Fibroblast of villous mesenchyme (primary cell): ENCODE results near the gene FREM1. TPM values are rescaled to one million over a fixed set of nuclear protein-coding genes. Genes with fewer than 3 reads are reported as not detected.

Experiments used
- DNase-seq: peaks from one replicate; pipeline ENCODE4 v3.0.0-alpha.2; 2010; ENCODE audit warnings: low read depth
- H3K4me3 ChIP-seq: 2 replicates; pipeline ENCODE4 v1.5.1; 2011; ENCODE audit warnings: low read depth, mild to moderate bottlenecking, low read length
- total RNA-seq: library from RNA; depleted of rRNA; stranded (reverse); fragments of >200 nt; gene quantifications from 2 replicates; pipeline ENCODE4 v1.2.3, GENCODE V29; 2012
- TF ChIP-seq, protein P1 (sequence below): IDR thresholded peaks from 2 replicates; pipeline ENCODE4 v1.5.1; 2012; ENCODE audit warnings: low read depth, mild to moderate bottlenecking, low read length; ENCODE audit not compliant: insufficient read depth

FREM1 gene
- total RNA-seq, 1 donor, result 0.86 TPM

DNA sequence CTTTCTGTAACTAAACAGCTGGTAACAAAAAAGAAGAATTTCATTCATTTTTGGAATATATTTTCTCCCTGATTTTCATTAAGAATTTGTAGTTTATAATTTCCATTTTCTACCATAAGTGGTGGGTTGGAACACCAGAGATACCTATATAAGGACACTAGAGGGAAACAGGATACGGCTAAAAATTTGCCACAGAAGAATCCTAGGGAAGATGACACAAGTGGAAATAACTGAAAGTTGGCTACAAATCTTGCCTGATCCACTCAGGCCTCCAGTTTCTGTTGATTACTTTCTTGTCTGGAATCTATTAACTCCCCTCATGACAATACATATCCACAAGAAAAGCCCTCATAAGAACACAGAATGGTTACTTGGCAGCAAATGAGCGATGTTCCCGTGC, 46.8 kb downstream of the FREM1 start:
- no peak for DNase-seq
- H3K4me3 ChIP-seq, result no peak overlapping the region
- TF ChIP-seq, protein P1, sequence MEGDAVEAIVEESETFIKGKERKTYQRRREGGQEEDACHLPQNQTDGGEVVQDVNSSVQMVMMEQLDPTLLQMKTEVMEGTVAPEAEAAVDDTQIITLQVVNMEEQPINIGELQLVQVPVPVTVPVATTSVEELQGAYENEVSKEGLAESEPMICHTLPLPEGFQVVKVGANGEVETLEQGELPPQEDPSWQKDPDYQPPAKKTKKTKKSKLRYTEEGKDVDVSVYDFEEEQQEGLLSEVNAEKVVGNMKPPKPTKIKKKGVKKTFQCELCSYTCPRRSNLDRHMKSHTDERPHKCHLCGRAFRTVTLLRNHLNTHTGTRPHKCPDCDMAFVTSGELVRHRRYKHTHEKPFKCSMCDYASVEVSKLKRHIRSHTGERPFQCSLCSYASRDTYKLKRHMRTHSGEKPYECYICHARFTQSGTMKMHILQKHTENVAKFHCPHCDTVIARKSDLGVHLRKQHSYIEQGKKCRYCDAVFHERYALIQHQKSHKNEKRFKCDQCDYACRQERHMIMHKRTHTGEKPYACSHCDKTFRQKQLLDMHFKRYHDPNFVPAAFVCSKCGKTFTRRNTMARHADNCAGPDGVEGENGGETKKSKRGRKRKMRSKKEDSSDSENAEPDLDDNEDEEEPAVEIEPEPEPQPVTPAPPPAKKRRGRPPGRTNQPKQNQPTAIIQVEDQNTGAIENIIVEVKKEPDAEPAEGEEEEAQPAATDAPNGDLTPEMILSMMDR, result no peak

DNA sequence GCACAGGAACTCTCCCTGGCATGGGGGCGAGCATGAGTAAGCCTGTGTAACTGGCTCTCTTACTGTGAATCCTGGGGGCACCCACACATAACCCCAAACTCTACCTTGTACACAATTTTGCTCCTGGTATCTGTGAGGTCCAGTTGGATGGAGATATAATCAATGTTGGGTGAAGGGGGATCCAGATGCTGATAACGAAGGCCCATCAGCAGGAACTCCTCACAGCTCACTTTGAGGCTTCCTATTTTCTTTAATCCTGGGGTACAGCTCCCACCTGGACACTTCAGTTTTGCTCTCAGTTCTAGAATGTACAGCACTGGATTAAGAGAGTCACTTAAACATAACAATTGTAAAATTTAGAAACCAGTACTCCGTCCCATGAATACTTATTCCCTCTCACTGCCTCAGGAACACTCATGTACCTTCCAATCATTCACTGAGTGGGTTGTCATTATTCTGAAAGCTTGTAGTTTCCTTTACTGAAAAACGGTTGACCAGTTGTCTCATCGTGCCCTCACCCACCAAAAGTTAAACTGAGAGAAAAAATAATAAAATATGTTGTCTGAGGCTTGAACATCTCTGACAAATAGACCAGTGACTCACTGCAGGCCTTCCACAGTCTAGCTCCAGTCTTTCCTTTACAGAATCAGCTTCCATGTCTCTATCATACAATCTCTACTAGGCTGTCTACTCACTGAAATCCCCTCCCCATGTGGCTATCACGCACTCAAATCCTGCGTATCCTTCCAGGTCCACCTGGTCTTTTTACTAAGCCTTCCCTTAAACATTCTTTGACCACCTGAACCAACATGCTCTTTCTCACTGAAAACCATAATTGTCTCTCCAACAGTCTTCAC, 52.6 kb downstream of the FREM1 start:
- TF ChIP-seq, protein P1, result no peak
- H3K4me3 ChIP-seq, result no peak overlapping the region
- DNase-seq, result no peak

DNA sequence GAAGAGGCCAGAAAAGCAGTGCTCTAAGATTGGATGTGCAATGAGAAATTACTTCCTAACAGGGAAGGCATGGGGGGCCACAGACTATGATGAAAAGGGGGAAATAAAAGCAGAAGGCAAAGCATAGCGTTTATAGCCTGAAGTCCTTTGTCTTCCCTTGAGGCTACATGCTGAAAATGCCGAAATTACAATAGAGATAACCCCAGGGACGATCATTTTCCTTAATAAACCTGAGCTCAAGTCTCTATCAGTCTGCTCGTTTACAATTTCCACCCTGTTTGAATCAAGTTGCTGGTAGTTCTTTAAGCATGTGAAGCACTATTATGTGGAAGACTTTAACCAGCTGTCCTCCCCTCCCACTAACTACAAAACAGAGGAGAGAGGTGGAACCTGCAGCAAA, 60.4 kb downstream of the FREM1 start:
- no peak for DNase-seq
- TF ChIP-seq, protein P1, result no peak
- H3K4me3 ChIP-seq, result no peak overlapping the region

DNA sequence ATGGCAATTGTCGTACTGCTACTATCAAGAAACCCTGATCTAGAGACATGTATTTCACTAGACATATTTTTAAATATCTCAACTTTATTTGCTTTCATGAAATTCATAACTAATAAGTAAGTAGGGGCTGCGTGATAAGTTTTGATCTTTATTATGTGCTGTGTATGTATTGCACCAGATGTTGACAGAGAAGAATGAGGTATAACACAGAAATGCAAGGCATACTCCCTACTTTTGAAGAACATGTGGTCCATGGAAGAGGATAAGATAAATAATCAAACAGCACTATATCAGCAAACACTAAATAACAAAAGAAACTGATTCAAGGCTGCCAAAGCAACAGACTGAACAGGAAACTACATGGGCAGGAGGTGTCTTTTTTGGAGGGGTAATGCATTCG, 60.9 kb downstream of the FREM1 start:
- no peak overlapping the region for H3K4me3 ChIP-seq
- TF ChIP-seq, protein P1, result no peak
- DNase-seq, result no peak

DNA sequence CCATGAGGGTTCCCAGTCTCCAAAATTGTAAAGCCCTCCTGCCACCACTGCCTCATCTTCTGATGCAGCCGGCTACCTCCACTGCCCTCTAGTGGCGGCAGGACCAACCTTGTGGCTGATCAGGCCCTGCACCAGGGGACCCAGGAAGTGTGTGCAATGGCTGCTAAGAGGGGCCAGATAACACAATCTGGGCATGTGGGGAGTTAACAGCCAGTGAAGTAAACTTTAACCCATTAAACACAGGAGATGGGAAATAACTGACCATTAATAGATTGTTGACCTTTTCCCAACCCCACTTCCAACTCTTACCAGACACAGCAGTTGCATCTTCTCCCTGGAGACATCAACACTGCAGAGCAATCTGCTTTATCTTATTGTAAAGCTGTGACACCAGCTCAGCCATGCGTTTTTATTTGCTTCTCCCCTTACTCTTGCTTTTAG, 63.3 kb downstream of the FREM1 start:
- TF ChIP-seq, protein P1, result peak; percentile 87
- DNase-seq, result peak; percentile 37
- no peak overlapping the region for H3K4me3 ChIP-seq

DNA sequence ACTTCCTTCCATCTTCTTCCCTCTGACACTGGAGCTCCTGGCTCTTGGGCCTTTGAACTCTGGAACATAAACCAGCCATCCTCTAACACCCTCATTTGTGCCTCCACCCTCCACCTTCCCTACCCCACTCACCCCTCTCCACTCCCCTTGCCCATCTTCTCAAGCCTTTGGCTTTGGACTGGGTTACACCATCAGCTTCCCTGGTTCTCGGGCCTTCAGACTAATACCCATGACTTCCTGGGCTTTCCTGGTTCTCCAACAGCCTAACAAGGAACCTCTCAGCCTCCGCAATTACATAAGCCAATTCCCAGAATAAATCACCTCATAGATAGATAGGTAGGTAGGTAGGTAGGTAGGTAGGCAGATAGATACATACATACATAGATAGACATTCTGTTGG, 67.1 kb downstream of the FREM1 start:
- H3K4me3 ChIP-seq, result no peak overlapping the region
- TF ChIP-seq, protein P1, result no peak
- DNase-seq, result no peak

DNA sequence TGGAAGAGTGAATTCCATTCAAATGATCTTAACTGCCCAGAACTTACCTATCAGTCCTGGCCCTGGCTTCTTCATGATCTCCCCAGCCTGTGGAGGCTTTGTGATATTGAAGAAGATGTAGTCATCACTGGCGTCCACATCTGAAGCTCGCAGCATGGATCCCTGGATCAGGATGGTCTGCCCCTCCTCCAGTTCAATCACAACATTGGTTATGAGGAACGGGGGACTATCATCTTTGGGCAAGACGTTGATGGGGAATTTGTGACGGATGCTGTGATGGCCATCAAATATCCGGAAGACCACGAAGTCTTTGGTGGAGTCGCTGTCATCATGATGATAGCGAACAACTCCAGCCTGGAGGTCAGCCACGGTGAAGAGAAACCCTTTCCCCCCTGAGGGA, 68.0 kb downstream of the FREM1 start:
- TF ChIP-seq, protein P1, result no peak
- no peak for DNase-seq
- no peak overlapping the region for H3K4me3 ChIP-seq
